Limb (tissue), 2 donors: ENCODE results near the gene SPEF2.
"Not testable (repeated sequence)": the region's sequence is repeated elsewhere in the genome, so short reads cannot be mapped to it uniquely, and the experiment has no call there.

ENCODE experiments used
- DNase-seq, 2 donors: peaks; one replicate each; pipeline ENCODE4 v3.0.0-alpha.2; 2016; ENCODE audit errors: extremely low spot score in 2 of 2

SPEF2 gene

GRCh38 chr5:35855187-35855586 lies 237.5 kb downstream of the SPEF2 start:
- DNase-seq: no peak

DNA sequence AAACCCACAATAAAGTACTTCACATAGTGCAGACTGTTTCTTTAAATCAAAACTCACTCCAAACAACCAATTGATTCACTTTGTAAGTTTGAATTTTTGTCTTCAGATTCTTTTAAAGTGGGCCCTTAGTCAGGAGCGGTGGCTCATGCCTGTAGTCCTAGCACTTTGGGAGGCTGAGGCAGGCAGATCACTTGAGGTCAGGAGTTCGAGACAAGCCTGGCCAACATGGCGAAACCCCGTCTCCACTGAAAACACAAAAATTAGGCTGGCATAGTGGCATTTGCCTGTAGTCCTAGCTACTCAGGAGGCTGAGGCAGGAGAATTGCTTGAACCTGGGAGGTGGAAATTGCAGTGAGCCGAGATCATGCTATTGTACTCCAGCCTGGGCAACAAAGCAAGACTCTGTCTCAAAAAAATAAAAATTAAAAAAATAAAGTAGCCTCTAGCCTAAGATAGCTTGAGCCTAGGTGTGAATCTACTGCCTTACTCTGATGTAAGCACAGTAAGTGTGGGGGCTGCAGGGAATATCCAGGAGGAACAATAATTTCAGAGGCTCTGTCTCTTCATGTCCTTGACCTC lies 238.6 kb downstream of the SPEF2 start:
- DNase-seq: not testable (repeated sequence)

GRCh38 chr5:35856765-35857351 lies 239.2 kb downstream of the SPEF2 start, which contains the start of gene IL7R:
Gene IL7R, plus strand, starts transcription at chr5:35856891. Its CDS starts 87 bp downstream, at chr5:35856978.
- DNase-seq: no peak

- DNase-seq: no peak
Observed at GRCh38 chr5:35857606-35858205, 240.0 kb downstream of the SPEF2 start.

- no peak for DNase-seq
Observed at GRCh38 chr5:35859101-35859661, 241.5 kb downstream of the SPEF2 start.

DNA sequence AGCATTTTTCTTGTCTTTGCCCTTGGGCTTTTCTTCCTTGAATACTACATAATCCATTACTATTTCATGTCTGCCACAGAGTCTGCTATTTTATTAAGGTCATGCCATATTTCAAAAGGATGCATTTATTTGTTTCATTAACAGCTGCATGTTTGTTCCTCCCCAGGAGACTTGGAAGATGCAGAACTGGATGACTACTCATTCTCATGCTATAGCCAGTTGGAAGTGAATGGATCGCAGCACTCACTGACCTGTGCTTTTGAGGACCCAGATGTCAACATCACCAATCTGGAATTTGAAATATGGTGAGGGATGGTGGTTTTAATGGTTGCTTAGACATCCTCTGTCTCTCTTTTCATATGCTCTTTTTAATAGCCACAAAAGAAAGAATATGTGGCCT lies 243.0 kb downstream of the SPEF2 start:
- no peak for DNase-seq

DNA sequence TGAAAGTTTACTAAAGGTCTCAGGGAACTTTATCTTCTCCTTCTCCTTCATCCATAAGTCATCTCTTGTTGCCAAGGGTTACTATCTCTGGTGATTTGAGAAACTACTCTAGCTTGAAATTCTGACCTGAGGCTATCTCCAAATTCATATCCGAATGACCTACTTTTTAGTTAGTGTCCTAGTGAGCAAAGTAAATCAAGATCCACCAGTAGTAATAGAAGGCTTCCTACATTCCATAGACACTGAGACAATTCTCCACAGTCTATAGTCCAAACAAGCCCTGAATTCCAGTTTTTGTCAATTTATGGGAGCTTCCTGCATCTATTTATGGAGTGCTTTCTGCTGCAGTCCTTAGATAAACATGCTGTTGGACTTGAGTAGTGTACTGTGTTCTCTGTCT lies 244.1 kb downstream of the SPEF2 start:
- DNase-seq: no peak

DNA sequence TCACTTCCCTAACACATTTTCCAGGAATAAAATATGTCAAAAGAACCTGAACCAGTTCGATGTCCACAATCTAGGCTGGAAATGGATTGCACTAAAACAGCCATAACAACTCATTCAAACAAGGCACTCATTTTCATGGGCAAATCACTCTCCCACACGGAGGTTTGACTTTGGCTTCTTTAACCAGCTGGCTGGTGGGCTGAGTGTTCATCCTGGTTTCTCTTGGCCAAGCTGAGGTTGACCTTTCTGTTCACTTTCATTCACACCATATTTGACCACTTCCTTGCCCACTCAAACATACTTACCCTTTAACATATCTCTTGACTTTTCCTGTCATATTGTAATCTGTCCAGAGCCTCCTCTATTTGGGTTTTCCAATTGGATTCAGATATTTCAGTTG lies 244.5 kb downstream of the SPEF2 start:
- DNase-seq: no peak

DNA sequence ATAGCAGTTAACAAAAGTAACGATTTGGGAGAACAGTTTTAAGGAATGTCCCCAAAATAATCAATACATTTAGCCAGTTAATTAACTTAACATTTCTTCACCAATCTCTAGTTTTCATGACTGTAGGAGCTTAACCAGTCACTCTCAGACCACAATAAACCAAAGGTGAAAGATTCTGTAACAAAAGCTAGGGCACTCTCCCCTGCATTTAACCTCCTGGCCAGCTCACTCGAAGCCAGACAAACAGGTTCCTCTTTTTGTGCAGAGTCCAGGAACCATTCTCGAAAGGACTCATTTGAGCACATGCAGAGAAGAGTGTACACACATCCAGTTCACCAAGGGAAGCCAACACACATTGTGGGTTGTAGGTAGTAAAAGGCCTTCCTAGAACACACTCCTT lies 245.5 kb downstream of the SPEF2 start:
- DNase-seq: no peak
